Subcutaneous abdominal adipose tissue (tissue), 5 donors: ENCODE measurements around the gene ZBTB21.

Experiments
- H3K27ac ChIP-seq: one replicate; pipeline ENCODE4 v1.7.0; 2013; ENCODE audit warnings: low read depth, mild to moderate bottlenecking, inconsistent platforms, low read length, moderate library complexity
- H3K27me3 ChIP-seq, 5 donors: one replicate each; pipeline ENCODE4 v1.7.0; 2013; ENCODE audit warnings: low read length in 5 of 5, inconsistent platforms in 1 of 5; ENCODE audit not compliant: control insufficient read depth in 5 of 5, insufficient read depth in 4 of 5
- H3K36me3 ChIP-seq, 5 donors: one replicate each; pipeline ENCODE4 v1.7.0; 2013; ENCODE audit warnings: low read length in 5 of 5; ENCODE audit not compliant: control insufficient read depth in 5 of 5, insufficient read depth in 5 of 5
- H3K4me1 ChIP-seq, 5 donors: one replicate each; pipeline ENCODE4 v1.7.0; 2013; ENCODE audit warnings: low read length in 5 of 5, mild to moderate bottlenecking in 3 of 5, moderate library complexity in 1 of 5; ENCODE audit not compliant: control insufficient read depth in 5 of 5, insufficient read depth in 5 of 5
- H3K4me3 ChIP-seq, 5 donors: one replicate each; pipeline ENCODE4 v1.7.0; 2013; ENCODE audit warnings: low read length in 5 of 5, low read depth in 1 of 5
- H3K9ac ChIP-seq, 5 donors: one replicate each; pipeline ENCODE4 v1.7.0; 2013; ENCODE audit warnings: low read length in 5 of 5, mild to moderate bottlenecking in 4 of 5, moderate library complexity in 3 of 5
- H3K9me3 ChIP-seq, 5 donors: one replicate each; pipeline ENCODE4 v1.7.0; 2013; ENCODE audit warnings: low read length in 5 of 5; ENCODE audit not compliant: control insufficient read depth in 5 of 5
- donor health status: healthy.
- donor health status: healthy.
- donor health status: healthy.
- donor health status: healthy.
- donor health status: healthy.

The ZBTB21 gene

DNA sequence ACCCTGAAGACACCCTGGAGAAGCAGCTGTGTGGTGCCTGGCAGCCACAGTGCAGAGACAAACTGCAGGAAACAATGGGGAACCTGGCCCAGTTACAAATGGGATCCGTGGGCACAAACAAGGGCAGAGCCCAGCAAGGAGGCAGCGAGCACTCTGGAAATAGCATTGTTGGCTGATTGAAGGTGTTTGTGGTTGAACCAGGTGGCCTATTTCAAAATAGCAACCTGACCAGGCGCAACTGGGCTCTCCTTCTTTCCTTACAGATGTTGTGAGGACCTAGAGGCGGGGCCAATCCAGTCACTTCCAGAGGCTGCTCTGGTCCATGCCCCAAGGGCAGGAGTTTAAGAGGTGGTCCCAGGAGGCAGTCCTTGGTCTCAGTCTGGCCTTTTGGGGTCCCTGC lies 21.7 kb upstream of the ZBTB21 start:
- Histone ChIP-seq H3K4me1 (no peaks in the 10 kb centered on the region), H3K27me3 (peaks cover 0 to 4% (median 0%) of the 10 kb centered on the region in 5 donors), H3K4me3 (no peak overlapping the region), H3K9ac (no peak overlapping the region), H3K9me3 (no peaks in the 10 kb centered on the region), H3K27ac (no peak overlapping the region), H3K36me3 (no peaks in the 10 kb centered on the region)

DNA sequence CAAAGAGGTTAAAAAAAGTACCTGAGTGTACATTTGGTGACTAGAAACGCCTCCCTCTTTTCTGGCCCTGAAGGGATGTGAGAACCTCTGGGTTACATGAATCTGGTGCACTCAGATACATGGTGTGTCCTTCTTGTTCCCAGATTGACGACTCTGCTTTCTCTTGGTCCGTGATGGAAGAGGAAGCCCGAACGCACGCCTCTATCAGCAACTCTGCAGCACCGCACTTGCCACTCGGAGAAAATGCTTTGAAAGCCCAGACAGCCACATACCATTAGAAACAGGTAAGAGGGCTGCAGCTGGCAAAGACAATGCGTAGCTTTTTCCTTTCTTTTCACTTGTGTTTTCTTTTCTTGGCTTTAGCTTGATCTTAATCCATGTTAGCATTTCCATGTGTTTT lies 21.1 kb upstream of the ZBTB21 start:
- H3K4me3 ChIP-seq, result no peak overlapping the region
- H3K27me3 ChIP-seq, result peaks cover 0 to 4% (median 0%) of the 10 kb centered on the region in 5 donors
- no peaks in the 10 kb centered on the region for H3K4me1 ChIP-seq
- no peak overlapping the region for H3K9ac ChIP-seq
- no peak overlapping the region for H3K27ac ChIP-seq
- no peaks in the 10 kb centered on the region for H3K36me3 ChIP-seq
- no peaks in the 10 kb centered on the region for H3K9me3 ChIP-seq

- no peak overlapping the region for H3K4me3 ChIP-seq
Measured at GRCh38 chr21:42030311-42030710, 20.2 kb upstream of the ZBTB21 start.

GRCh38 chr21:42028766-42029425 lies 18.7 kb upstream of the ZBTB21 start:
- H3K36me3 ChIP-seq, result no peaks in the 10 kb centered on the region
- H3K4me3 ChIP-seq, result no peak overlapping the region
- peaks cover 0 to 6% (median 4%) of the 10 kb centered on the region in 5 donors for H3K27me3 ChIP-seq
- H3K27ac ChIP-seq, result no peak overlapping the region
- H3K9me3 ChIP-seq, result no peaks in the 10 kb centered on the region
- no peaks in the 10 kb centered on the region for H3K4me1 ChIP-seq
- H3K9ac ChIP-seq, result no peak overlapping the region

More at GRCh38 chr21:42030311-42030710, 20.2 kb upstream of the ZBTB21 start:
- H3K27me3 ChIP-seq, result peaks cover 0 to 6% (median 4%) of the 10 kb centered on the region in 5 donors
- no peaks in the 10 kb centered on the region for H3K4me1 ChIP-seq
- no peak overlapping the region for H3K9ac ChIP-seq
- H3K36me3 ChIP-seq, result no peaks in the 10 kb centered on the region
- no peak overlapping the region for H3K27ac ChIP-seq
- H3K9me3 ChIP-seq, result no peaks in the 10 kb centered on the region

GRCh38 chr21:42027822-42028765 lies 17.9 kb upstream of the ZBTB21 start:
- no peaks in the 10 kb centered on the region for H3K4me1 ChIP-seq
- H3K9ac ChIP-seq, result no peak overlapping the region
- no peak overlapping the region for H3K4me3 ChIP-seq
- no peaks in the 10 kb centered on the region for H3K9me3 ChIP-seq
- H3K36me3 ChIP-seq, result no peaks in the 10 kb centered on the region
- H3K27me3 ChIP-seq, result peaks cover 0 to 6% (median 2%) of the 10 kb centered on the region in 5 donors
- no peak overlapping the region for H3K27ac ChIP-seq

DNA sequence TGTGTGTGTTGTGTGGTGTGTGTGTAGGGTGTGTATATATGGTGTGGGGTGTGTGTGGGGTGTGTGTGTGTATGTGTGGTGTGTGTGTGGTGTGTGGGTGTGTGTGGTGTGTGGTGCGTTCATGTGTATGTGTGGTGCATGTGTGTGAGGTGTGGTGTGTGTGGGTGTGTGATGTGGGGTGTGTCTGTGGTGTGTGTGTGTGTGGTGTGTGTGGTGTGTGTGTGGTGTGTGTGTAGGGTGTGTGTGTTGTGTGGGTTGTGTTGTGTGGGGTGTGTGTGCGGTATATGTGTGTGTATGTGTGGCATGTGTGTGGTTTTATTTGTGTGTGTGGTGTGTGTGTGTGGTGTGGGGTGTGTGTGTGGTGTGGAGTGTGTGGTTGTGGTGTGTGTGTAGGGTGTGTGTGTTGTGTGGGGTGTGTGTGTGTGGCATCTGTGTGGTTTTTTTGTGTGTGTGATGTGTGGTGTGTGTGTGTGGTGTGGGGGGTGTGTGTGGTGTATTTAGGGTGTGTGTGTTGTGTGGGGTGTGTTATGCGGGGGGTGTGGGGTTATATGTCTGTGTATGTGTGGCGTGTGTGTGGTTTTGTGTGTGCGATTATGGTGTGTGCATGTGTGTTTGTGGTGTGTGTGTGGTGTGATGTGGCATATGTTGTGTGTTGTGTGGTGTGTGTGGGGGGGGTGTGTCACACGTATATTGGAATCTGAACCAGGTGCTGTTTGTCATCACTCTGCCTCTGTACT lies 17.1 kb upstream of the ZBTB21 start:
- Histone ChIP-seq H3K9ac (no peak overlapping the region), H3K9me3 (no peaks in the 10 kb centered on the region), H3K4me1 (no peaks in the 10 kb centered on the region), H3K27ac (no peak overlapping the region), H3K36me3 (no peaks in the 10 kb centered on the region), H3K27me3 (peaks cover 0 to 6% (median 0%) of the 10 kb centered on the region in 5 donors), H3K4me3 (no peak overlapping the region)

GRCh38 chr21:42026082-42026435 lies 15.9 kb upstream of the ZBTB21 start:
- no peaks in the 10 kb centered on the region for H3K36me3 ChIP-seq
- H3K9ac ChIP-seq, result no peak overlapping the region
- no peak overlapping the region for H3K4me3 ChIP-seq
- no peak overlapping the region for H3K27ac ChIP-seq
- no peaks in the 10 kb centered on the region for H3K9me3 ChIP-seq
- H3K27me3 ChIP-seq, result peaks cover 0 to 16% (median 3%) of the 10 kb centered on the region in 5 donors
- H3K4me1 ChIP-seq, result no peaks in the 10 kb centered on the region

DNA sequence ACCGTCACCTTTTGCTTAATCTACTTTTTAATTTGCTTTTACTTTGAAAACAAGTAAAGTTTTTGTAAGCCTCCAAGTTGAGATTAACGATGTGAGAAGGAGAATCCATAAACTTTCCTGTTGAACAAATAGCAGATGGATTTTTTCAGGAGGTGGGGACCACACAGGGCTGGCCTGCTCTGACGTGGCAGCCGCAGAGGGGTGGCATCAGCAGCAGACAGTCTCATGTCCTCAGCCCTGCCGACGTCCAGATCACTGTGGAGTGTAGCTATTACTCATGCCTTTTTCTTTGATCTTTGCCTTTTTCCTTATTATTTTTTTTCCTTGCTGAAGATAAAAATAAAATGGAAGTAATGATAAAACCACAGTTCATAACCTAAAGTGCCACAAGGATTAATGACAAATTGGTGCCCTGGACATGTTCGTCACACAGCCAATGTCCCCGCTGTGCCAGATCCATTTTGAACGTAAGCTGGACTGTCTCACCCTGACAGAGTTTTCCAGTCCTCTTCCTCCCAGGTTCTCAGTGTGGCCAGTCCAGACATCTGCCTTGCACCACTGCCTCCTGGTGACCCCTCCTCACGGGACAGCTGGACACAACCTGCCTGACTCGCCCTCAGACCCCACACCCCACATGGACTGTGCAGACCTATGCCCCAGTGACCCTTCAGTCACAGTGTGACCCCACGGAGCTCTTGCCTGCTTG lies 15.4 kb upstream of the ZBTB21 start:
- peaks cover 0 to 20% (median 3%) of the 10 kb centered on the region in 5 donors for H3K27me3 ChIP-seq
- H3K27ac ChIP-seq, result no peak overlapping the region
- no peak overlapping the region for H3K9ac ChIP-seq
- no peaks in the 10 kb centered on the region for H3K4me1 ChIP-seq
- no peaks in the 10 kb centered on the region for H3K9me3 ChIP-seq
- no peaks in the 10 kb centered on the region for H3K36me3 ChIP-seq
- H3K4me3 ChIP-seq, result no peak overlapping the region

- no peaks in the 10 kb centered on the region for H3K36me3 ChIP-seq
- no peaks in the 10 kb centered on the region for H3K9me3 ChIP-seq
- peaks cover 0 to 23% (median 3%) of the 10 kb centered on the region in 5 donors for H3K27me3 ChIP-seq
- no peak overlapping the region for H3K4me3 ChIP-seq
- no peaks in the 10 kb centered on the region for H3K4me1 ChIP-seq
- no peak overlapping the region for H3K27ac ChIP-seq
- H3K9ac ChIP-seq, result no peak overlapping the region
Measured at GRCh38 chr21:42022906-42023305, 12.7 kb upstream of the ZBTB21 start.
